Measurements from ENCODE around the gene CYREN.
"Not testable (repeated sequence)": the region's sequence is repeated elsewhere in the genome, so short reads cannot be mapped to it uniquely, and the experiment has no call there.

CYREN gene

DNA sequence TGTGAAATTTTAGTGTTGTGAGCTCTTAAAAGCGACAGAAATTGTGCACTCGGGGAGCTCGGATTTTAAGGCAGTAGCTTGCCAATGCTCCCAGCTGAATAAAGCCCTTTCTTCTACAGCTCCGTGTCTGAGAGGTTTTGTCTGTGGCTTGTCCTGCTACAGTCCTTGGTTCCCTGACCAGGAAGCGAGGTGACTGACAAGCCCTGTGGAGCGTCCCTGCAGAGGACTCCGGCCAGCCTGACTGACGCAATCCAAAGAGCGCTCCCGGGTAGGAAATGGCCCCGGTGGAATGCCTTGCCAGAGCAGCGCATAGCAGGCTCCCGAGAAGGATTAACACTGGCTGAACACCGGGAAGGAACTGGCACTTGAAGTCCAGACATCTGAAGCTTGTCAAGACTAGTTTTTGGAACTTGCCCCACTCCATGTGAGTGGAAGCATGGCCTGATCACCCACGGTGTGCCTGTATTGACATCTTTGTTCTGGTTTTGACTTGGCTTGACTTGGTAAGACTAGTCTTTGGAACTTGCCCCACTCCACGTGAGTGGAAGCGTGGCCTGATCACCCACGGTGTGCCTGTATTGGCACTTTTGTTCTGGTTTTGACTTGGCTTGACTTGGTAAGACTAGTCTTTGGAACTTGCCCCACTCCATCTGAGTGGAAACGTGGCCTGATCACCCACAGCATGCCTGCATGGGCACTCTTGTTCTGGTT is 1.2 kb upstream of the CYREN start:
- not testable (repeated sequence) for H4K8ac ChIP-seq (ENCODE audit: low read depth, low read length); H3K9ac ChIP-seq (ENCODE audit: low read length); H4K5ac ChIP-seq (ENCODE audit: low read length); H3K27ac ChIP-seq (ENCODE audit: low read depth, low read length); H2BK5ac ChIP-seq (ENCODE audit: low read length); H3K18ac ChIP-seq (ENCODE audit: low read length); H3K27me3 ChIP-seq (ENCODE audit: insufficient read depth, low read length, poor library complexity); H3K4me1 ChIP-seq (ENCODE audit: control insufficient read depth, low read depth, low read length); H3K4me2 ChIP-seq (ENCODE audit: low read length); H2BK120ac ChIP-seq (ENCODE audit: low read depth, low read length); H2AK5ac ChIP-seq (ENCODE audit: low read length); H3K4me3 ChIP-seq (ENCODE audit: low read length); H3K56ac ChIP-seq (ENCODE audit: low read length); H3K23ac ChIP-seq (ENCODE audit: low read length); DNase-seq; H2BK15ac ChIP-seq (replicated peaks; ENCODE audit: low read depth)
- no CpG with 5 or more reads among the region's 19 CpGs for WGBS (ENCODE audit: extremely low coverage, insufficient coverage, low lambda C conversion rate)
- H3K4ac ChIP-seq (ENCODE audit: low read depth, low read length), result peak overlapping the region; percentile 45
- H3K79me1 ChIP-seq (ENCODE audit: low read length), result peaks cover 17% of the 10 kb centered on the region
- H3K36me3 ChIP-seq (ENCODE audit: control insufficient read depth, insufficient read depth, low read length), result peaks cover 13% of the 10 kb centered on the region
- H3K79me2 ChIP-seq (ENCODE audit: control insufficient read depth, insufficient read depth, low read length), result peaks cover 10% of the 10 kb centered on the region

DNA sequence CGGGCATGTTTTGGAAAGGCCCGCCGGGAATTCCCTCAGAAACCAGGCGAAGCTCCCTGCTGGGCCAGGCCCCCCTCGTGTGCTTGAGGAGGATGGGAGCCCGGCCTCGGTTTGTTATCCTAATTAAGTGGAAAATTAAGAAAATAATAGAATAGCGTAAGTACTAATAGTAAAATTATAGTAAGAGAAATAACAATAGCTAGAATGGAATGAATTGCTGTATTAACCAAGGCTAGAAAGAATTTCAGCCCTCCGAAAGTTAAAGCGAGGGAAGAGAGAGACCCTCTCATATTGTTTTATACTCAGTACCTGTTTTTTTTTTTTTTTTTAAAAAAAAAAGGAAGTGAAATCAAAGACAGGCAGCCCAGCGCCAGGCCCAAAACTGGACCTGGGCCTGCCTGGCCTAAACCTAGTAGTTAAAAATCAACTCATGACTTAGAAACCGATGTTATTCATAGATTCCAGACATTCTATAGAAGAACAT is 533 bp upstream of the CYREN start:
- Histone ChIP-seq H3K56ac (ENCODE audit: low read length) (peak overlapping the region; percentile 67), H3K36me3 (ENCODE audit: control insufficient read depth, insufficient read depth, low read length) (peaks cover 16% of the 10 kb centered on the region), H3K4me3 (ENCODE audit: low read length) (peak overlapping the region; percentile 15), H3K27ac (ENCODE audit: low read depth, low read length) (peak overlapping the region; percentile 100), H3K79me1 (ENCODE audit: low read length) (peaks cover 17% of the 10 kb centered on the region), H3K79me2 (ENCODE audit: control insufficient read depth, insufficient read depth, low read length) (peaks cover 10% of the 10 kb centered on the region), H3K9ac (ENCODE audit: low read length) (peak overlapping the region; percentile 97), H3K18ac (ENCODE audit: low read length) (peak overlapping the region; percentile 77)
- no CpG with 5 or more reads among the region's 12 CpGs for WGBS (ENCODE audit: extremely low coverage, insufficient coverage, low lambda C conversion rate)
- H3K23ac ChIP-seq (ENCODE audit: low read length); H3K4me1 ChIP-seq (ENCODE audit: control insufficient read depth, low read depth, low read length); DNase-seq; H3K4ac ChIP-seq (ENCODE audit: low read depth, low read length); H2BK120ac ChIP-seq (ENCODE audit: low read depth, low read length); H4K8ac ChIP-seq (ENCODE audit: low read depth, low read length); H2BK15ac ChIP-seq (replicated peaks; ENCODE audit: low read depth); H2AK5ac ChIP-seq (ENCODE audit: low read length); H3K4me2 ChIP-seq (ENCODE audit: low read length); H3K27me3 ChIP-seq (ENCODE audit: insufficient read depth, low read length, poor library complexity); H2BK5ac ChIP-seq (ENCODE audit: low read length); H4K5ac ChIP-seq (ENCODE audit: low read length): not testable (repeated sequence)

DNA sequence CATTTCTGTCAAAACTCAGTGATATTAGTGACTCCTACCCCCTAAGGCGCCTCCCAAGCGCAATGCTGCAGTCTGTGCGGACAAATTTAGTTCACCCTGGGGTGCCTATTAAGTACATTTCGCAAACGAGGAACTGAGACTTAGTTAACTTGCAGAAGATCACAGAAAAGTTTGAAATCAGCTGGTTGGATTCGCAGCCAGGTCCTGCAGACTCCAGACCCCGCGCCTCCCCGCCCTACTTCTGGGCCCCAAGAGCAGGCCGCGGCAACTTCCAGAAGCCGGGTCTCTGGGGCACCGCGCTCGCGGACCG is 588 bp downstream of the CYREN start:
- Histone ChIP-seq H3K4ac (ENCODE audit: low read depth, low read length) (peak overlapping the region; percentile 45), H3K27me3 (ENCODE audit: insufficient read depth, low read length, poor library complexity) (no peaks in the 10 kb centered on the region), H2BK5ac (ENCODE audit: low read length) (peak overlapping the region; percentile 63), H3K4me3 (ENCODE audit: low read length) (peak overlapping the region; percentile 88), H3K79me2 (ENCODE audit: control insufficient read depth, insufficient read depth, low read length) (peaks cover 10% of the 10 kb centered on the region), H3K23ac (ENCODE audit: low read length) (peak overlapping the region; percentile 66), H3K4me2 (ENCODE audit: low read length) (peak overlapping the region; percentile 72), H4K5ac (ENCODE audit: low read length) (no peak overlapping the region), H2BK120ac (ENCODE audit: low read depth, low read length) (no peak overlapping the region), H3K79me1 (ENCODE audit: low read length) (peaks cover 17% of the 10 kb centered on the region), H3K56ac (ENCODE audit: low read length) (peak overlapping the region; percentile 98), H3K27ac (ENCODE audit: low read depth, low read length) (peak overlapping the region; percentile 100), H3K4me1 (ENCODE audit: control insufficient read depth, low read depth, low read length) (peaks cover 2% of the 10 kb centered on the region), H3K9ac (ENCODE audit: low read length) (peak overlapping the region; percentile 97), H4K8ac (ENCODE audit: low read depth, low read length) (peak overlapping the region; percentile 99), H2BK15ac (replicated peaks; ENCODE audit: low read depth) (no peak overlapping the region), H2AK5ac (ENCODE audit: low read length) (no peak overlapping the region), H3K18ac (ENCODE audit: low read length) (peak overlapping the region; percentile 77), H3K36me3 (ENCODE audit: control insufficient read depth, insufficient read depth, low read length) (peaks cover 16% of the 10 kb centered on the region)
- DNase-seq, result no peak
- WGBS (ENCODE audit: extremely low coverage, insufficient coverage, low lambda C conversion rate), result no CpG with 5 or more reads among the region's 17 CpGs

DNA sequence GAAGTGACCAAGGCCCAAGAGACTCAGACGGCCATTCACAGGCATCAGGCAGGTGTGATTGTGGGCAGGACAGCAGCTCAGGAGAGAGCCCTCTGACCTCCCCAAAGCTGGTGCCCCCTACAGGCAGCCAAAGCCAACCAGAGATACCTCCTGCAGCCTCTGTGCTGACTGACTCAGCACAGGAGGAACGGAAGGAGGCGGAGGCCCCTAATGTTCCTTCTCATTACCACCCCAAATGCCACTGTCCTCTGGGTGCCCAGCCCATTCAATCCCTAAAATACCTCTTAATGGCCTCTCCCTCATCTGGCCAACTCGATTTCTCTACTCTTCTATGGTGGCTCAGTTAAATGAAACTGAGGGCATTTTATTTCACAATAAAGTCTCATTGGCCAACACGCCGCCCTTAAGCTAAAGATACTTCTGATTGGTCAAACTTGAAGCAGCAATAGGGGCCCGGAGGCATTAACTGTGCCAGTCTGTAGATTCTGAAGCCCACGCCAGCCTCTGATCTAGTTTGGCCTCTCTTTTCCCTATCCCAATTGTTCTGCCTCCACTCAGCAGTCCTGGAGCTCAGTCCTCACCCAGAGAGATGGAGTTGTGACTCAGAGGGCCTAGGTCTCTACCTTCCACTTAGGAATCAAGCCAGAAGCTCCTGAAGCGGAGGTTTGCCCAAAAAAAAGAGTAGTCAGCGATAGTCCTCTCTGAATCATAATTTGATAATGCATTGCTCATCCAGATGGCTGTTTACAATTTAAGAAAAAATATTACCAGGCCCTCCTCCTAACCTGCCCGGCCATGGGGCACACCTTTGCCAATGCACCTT is 1.2 kb downstream of the CYREN start:
- no peak overlapping the region for H2AK5ac ChIP-seq (ENCODE audit: low read length)
- H3K18ac ChIP-seq (ENCODE audit: low read length), result peak overlapping the region; percentile 77
- H3K36me3 ChIP-seq (ENCODE audit: control insufficient read depth, insufficient read depth, low read length), result peaks cover 16% of the 10 kb centered on the region
- no peaks in the 10 kb centered on the region for H3K27me3 ChIP-seq (ENCODE audit: insufficient read depth, low read length, poor library complexity)
- peak overlapping the region; percentile 97 for H3K9ac ChIP-seq (ENCODE audit: low read length)
- no peak overlapping the region for H2BK120ac ChIP-seq (ENCODE audit: low read depth, low read length)
- peak overlapping the region; percentile 88 for H3K4me3 ChIP-seq (ENCODE audit: low read length)
- H3K4ac ChIP-seq (ENCODE audit: low read depth, low read length), result peak overlapping the region; percentile 63
- peaks cover 10% of the 10 kb centered on the region for H3K79me2 ChIP-seq (ENCODE audit: control insufficient read depth, insufficient read depth, low read length)
- no peak overlapping the region for H3K23ac ChIP-seq (ENCODE audit: low read length)
- H3K27ac ChIP-seq (ENCODE audit: low read depth, low read length), result peak overlapping the region; percentile 100
- peak overlapping the region; percentile 98 for H3K56ac ChIP-seq (ENCODE audit: low read length)
- H3K79me1 ChIP-seq (ENCODE audit: low read length), result peaks cover 17% of the 10 kb centered on the region
- no peak overlapping the region for H4K5ac ChIP-seq (ENCODE audit: low read length)
- H3K4me2 ChIP-seq (ENCODE audit: low read length), result peak overlapping the region; percentile 72
- peak overlapping the region; percentile 99 for H4K8ac ChIP-seq (ENCODE audit: low read depth, low read length)
- H2BK5ac ChIP-seq (ENCODE audit: low read length), result peak overlapping the region; percentile 22
- peaks cover 2% of the 10 kb centered on the region for H3K4me1 ChIP-seq (ENCODE audit: control insufficient read depth, low read depth, low read length)
- no CpG with 5 or more reads among the region's 11 CpGs for WGBS (ENCODE audit: extremely low coverage, insufficient coverage, low lambda C conversion rate)
- DNase-seq, result peak; percentile 91
- no peak overlapping the region for H2BK15ac ChIP-seq (replicated peaks; ENCODE audit: low read depth)

DNA sequence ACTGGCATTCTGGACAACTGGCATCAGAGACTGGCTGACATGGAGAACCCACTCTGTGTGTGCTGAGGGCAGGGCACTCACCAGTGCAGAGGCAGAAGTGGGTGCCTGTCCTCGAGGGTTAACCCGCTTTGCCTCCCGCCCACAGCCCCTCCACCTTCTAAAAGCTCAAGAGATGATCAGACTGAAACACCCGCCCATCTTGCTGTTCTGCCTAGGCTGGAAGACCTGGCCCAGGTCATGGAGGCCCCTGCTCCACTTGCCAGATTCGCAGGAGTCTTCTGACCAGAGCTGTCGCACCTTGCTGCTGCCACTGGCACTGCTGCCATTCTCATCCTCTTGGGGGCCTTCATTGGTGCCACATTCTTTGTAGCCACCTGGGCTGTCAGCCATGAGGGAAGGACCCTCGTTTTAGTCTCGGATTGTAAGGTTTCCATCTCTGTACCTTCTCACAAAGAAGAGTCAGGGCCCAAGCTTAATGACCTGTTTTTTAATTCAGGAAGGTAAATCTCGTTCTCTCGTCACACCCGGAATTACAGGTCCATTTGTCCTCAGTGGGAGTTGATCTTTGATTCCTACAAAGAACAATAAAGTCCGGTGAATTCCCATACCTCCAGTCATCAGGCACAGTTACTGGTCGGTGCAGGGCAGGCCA is 1.9 kb downstream of the CYREN start:
- no peak overlapping the region for H4K5ac ChIP-seq (ENCODE audit: low read length)
- peak overlapping the region; percentile 15 for H3K56ac ChIP-seq (ENCODE audit: low read length)
- DNase-seq, result no peak
- H3K4me3 ChIP-seq (ENCODE audit: low read length), result no peak overlapping the region
- H3K9ac ChIP-seq (ENCODE audit: low read length), result no peak overlapping the region
- H3K36me3 ChIP-seq (ENCODE audit: control insufficient read depth, insufficient read depth, low read length), result peaks cover 16% of the 10 kb centered on the region
- H2BK120ac ChIP-seq (ENCODE audit: low read depth, low read length), result no peak overlapping the region
- no peak overlapping the region for H3K27ac ChIP-seq (ENCODE audit: low read depth, low read length)
- H2BK5ac ChIP-seq (ENCODE audit: low read length), result no peak overlapping the region
- no peak overlapping the region for H3K4ac ChIP-seq (ENCODE audit: low read depth, low read length)
- no peak overlapping the region for H2BK15ac ChIP-seq (replicated peaks; ENCODE audit: low read depth)
- H3K79me2 ChIP-seq (ENCODE audit: control insufficient read depth, insufficient read depth, low read length), result peaks cover 10% of the 10 kb centered on the region
- no peak overlapping the region for H4K8ac ChIP-seq (ENCODE audit: low read depth, low read length)
- peaks cover 2% of the 10 kb centered on the region for H3K4me1 ChIP-seq (ENCODE audit: control insufficient read depth, low read depth, low read length)
- no CpG with 5 or more reads among the region's 13 CpGs for WGBS (ENCODE audit: extremely low coverage, insufficient coverage, low lambda C conversion rate)
- H3K23ac ChIP-seq (ENCODE audit: low read length), result no peak overlapping the region
- H3K79me1 ChIP-seq (ENCODE audit: low read length), result peaks cover 17% of the 10 kb centered on the region
- no peak overlapping the region for H3K4me2 ChIP-seq (ENCODE audit: low read length)
- no peak overlapping the region for H3K18ac ChIP-seq (ENCODE audit: low read length)
- no peak overlapping the region for H2AK5ac ChIP-seq (ENCODE audit: low read length)
- H3K27me3 ChIP-seq (ENCODE audit: insufficient read depth, low read length, poor library complexity), result no peaks in the 10 kb centered on the region

All from mesendoderm (in vitro differentiated cells).